ENCODE data around the gene SMO.

Gene SMO

DNA sequence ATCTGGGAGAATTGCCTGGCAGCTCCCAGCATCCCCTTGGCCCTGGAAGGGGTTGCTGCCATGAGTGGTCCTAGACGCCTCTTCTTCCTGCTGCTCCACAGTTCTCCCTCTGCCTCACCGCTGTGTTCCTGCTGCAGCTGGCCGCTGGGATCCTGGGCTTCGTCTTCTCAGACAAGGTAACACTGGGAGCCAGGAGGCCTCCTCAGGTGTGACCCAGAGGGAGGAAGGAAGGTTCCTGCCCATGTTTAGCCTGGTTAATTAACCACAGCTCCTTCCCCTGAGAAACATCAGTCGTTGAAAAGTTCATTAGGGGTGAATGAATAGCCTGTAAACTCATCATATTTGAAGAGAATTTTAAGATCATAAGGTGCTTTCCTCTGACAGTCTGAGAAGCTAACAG lies 25.7 kb upstream of the SMO start:
- Histone ChIP-seq H3K9me2 (ENCODE audit: low read depth, low read length) (no peaks in the 10 kb centered on the region), H4K20me1 (ENCODE audit: insufficient read depth, low read length) (no peaks in the 10 kb centered on the region), H3K9ac (ENCODE audit: low read length) (no peak overlapping the region), H3K4me3 (ENCODE audit: low read depth, low read length, poor library complexity, severe bottlenecking) (no peak overlapping the region), H3K4me1 (ENCODE audit: insufficient read depth, low read length, severe bottlenecking) (peaks cover 9% of the 10 kb centered on the region), H3K9me3 (ENCODE audit: low read length) (no peaks in the 10 kb centered on the region), H3K27me3 (ENCODE audit: insufficient read depth, low read length) (no peaks in the 10 kb centered on the region), H3F3A (ENCODE audit: insufficient read depth, low read length) (no peaks in the 10 kb centered on the region), H3K79me2 (ENCODE audit: insufficient read depth, low read length) (no peaks in the 10 kb centered on the region), H2AFZ (ENCODE audit: low read length) (no peak overlapping the region), H3K27ac (ENCODE audit: low read depth, low read length, poor library complexity, severe bottlenecking) (no peak overlapping the region), H3K4me2 (ENCODE audit: low read length) (no peak overlapping the region), H3K36me3 (ENCODE audit: insufficient read depth, low read length) (peaks cover 15% of the 10 kb centered on the region; the same call in 1 of the 2 replicates)
- no peak for TF ChIP-seq CTCF (IDR thresholded peaks at IDR 0.05; ENCODE audit: low read length)
- no peak for TF ChIP-seq EZH2 (IDR thresholded peaks at IDR 0.05; ENCODE audit: borderline replicate concordance, low read length)

GRCh38 chr7:129163875-129164544 lies 24.4 kb upstream of the SMO start:
- no peaks in the 10 kb centered on the region for H3F3A ChIP-seq (ENCODE audit: insufficient read depth, low read length)
- no peak overlapping the region for H3K27ac ChIP-seq (ENCODE audit: low read depth, low read length, poor library complexity, severe bottlenecking)
- H2AFZ ChIP-seq (ENCODE audit: low read length) = no peak overlapping the region
- TF ChIP-seq EZH2 (IDR thresholded peaks at IDR 0.05; ENCODE audit: borderline replicate concordance, low read length) (no peak), CTCF (IDR thresholded peaks at IDR 0.05; ENCODE audit: low read length) (peak; percentile 98)
- peaks cover 19% of the 10 kb centered on the region; the same call in 1 of the 2 replicates for H3K36me3 ChIP-seq (ENCODE audit: insufficient read depth, low read length)
- H3K4me2 ChIP-seq (ENCODE audit: low read length) = no peak overlapping the region
- no peaks in the 10 kb centered on the region for H3K9me3 ChIP-seq (ENCODE audit: low read length)
- no peak overlapping the region for H3K9ac ChIP-seq (ENCODE audit: low read length)
- no peaks in the 10 kb centered on the region for H3K79me2 ChIP-seq (ENCODE audit: insufficient read depth, low read length)
- H4K20me1 ChIP-seq (ENCODE audit: insufficient read depth, low read length) = no peaks in the 10 kb centered on the region
- peaks cover 14% of the 10 kb centered on the region for H3K4me1 ChIP-seq (ENCODE audit: insufficient read depth, low read length, severe bottlenecking)
- H3K27me3 ChIP-seq (ENCODE audit: insufficient read depth, low read length) = no peaks in the 10 kb centered on the region
- no peaks in the 10 kb centered on the region for H3K9me2 ChIP-seq (ENCODE audit: low read depth, low read length)
- no peak overlapping the region for H3K4me3 ChIP-seq (ENCODE audit: low read depth, low read length, poor library complexity, severe bottlenecking)

DNA sequence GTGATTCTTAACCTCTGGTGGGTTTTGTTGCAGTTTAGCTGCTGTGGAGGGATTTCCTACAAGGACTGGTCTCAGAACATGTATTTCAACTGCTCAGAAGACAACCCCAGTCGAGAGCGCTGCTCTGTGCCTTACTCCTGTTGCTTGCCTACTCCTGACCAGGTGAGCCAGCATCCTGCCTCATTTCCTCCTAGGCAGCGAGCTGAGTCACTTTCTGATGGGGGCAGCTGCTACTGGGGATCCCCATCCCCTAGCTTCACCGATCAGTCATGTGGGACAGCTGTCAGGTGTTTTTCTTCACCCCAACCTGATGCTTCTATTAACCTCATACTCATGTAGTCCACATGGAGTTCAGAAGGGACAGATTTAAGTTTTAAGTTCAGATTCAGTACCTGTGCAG lies 21.7 kb upstream of the SMO start:
- no peak overlapping the region for H3K27ac ChIP-seq (ENCODE audit: low read depth, low read length, poor library complexity, severe bottlenecking)
- H3K27me3 ChIP-seq (ENCODE audit: insufficient read depth, low read length) = no peaks in the 10 kb centered on the region
- TF ChIP-seq CTCF (IDR thresholded peaks at IDR 0.05; ENCODE audit: low read length) = no peak
- no peak for TF ChIP-seq EZH2 (IDR thresholded peaks at IDR 0.05; ENCODE audit: borderline replicate concordance, low read length)
- no peak overlapping the region for H3K4me2 ChIP-seq (ENCODE audit: low read length)
- H2AFZ ChIP-seq (ENCODE audit: low read length) = no peak overlapping the region
- H4K20me1 ChIP-seq (ENCODE audit: insufficient read depth, low read length) = no peaks in the 10 kb centered on the region
- no peaks in the 10 kb centered on the region for H3K9me3 ChIP-seq (ENCODE audit: low read length)
- peaks cover 19% of the 10 kb centered on the region; the same call in 1 of the 2 replicates for H3K36me3 ChIP-seq (ENCODE audit: insufficient read depth, low read length)
- no peaks in the 10 kb centered on the region for H3K9me2 ChIP-seq (ENCODE audit: low read depth, low read length)
- H3K9ac ChIP-seq (ENCODE audit: low read length) = no peak overlapping the region
- H3K4me1 ChIP-seq (ENCODE audit: insufficient read depth, low read length, severe bottlenecking) = peaks cover 19% of the 10 kb centered on the region
- no peaks in the 10 kb centered on the region for H3K79me2 ChIP-seq (ENCODE audit: insufficient read depth, low read length)
- H3F3A ChIP-seq (ENCODE audit: insufficient read depth, low read length) = no peaks in the 10 kb centered on the region
- no peak overlapping the region for H3K4me3 ChIP-seq (ENCODE audit: low read depth, low read length, poor library complexity, severe bottlenecking)

All from OCI-LY1 (cell line).